GM23338 (cell line): Measurements from ENCODE around the gene F2RL3. TPM values are rescaled to one million over a fixed set of nuclear protein-coding genes. Genes with fewer than 3 reads are reported as not detected.

Source experiments
- ATAC-seq: fragments of 200-7000 bp; cut with Tn5 transposase; 3 replicates; pipeline ENCODE4 v1.9.1; 2020
- DNase-seq: peaks from one replicate; pipeline ENCODE4 v3.0.0-alpha.2; 2015; ENCODE audit warnings: low spot score
- H2AFZ ChIP-seq: fragments of 200-600 bp; sonication (generic); 2 replicates; pipeline ENCODE4 v1.8.0; 2016; ENCODE audit warnings: antibody characterized with exemption, mild to moderate bottlenecking, moderate library complexity
- H3F3A ChIP-seq: fragments of 200-600 bp; sonication (generic); replicated peaks from 2 replicates; pipeline ENCODE4 v1.8.0; 2017; ENCODE audit warnings: antibody characterized with exemption, mixed run types, low read depth
- H3K27ac ChIP-seq: fragments of 200-600 bp; sonication (generic); 2 replicates; pipeline ENCODE4 v1.6.1; 2016; ENCODE audit warnings: low read depth
- H3K27me3 ChIP-seq: fragments of 200-600 bp; sonication (generic); 2 replicates; pipeline ENCODE4 v1.8.0; 2016; ENCODE audit warnings: mild to moderate bottlenecking, mixed run types, moderate library complexity; ENCODE audit not compliant: insufficient read depth
- H3K36me3 ChIP-seq: fragments of 200-600 bp; sonication (generic); 2 replicates; pipeline ENCODE4 v1.8.0; 2016; ENCODE audit warnings: mild to moderate bottlenecking; ENCODE audit not compliant: insufficient read depth
- H3K4me1 ChIP-seq: fragments of 200-600 bp; sonication (generic); 2 replicates; pipeline ENCODE4 v1.8.0; 2016; ENCODE audit warnings: mild to moderate bottlenecking, moderate library complexity; ENCODE audit not compliant: insufficient read depth
- H3K4me2 ChIP-seq: fragments of 200-600 bp; sonication (generic); 2 replicates; pipeline ENCODE4 v1.7.1; 2017; ENCODE audit warnings: mixed run types
- H3K4me3 ChIP-seq: fragments of 200-600 bp; sonication (generic); 2 replicates; pipeline ENCODE4 v1.6.1; 2016; ENCODE audit warnings: mixed run types
- H3K79me2 ChIP-seq: fragments of 200-600 bp; sonication (generic); replicated peaks from 2 replicates; pipeline ENCODE4 v1.8.0; 2017; ENCODE audit warnings: mild to moderate bottlenecking; ENCODE audit not compliant: insufficient read depth
- H3K9me2 ChIP-seq: fragments of 200-600 bp; sonication (generic); 2 replicates; pipeline ENCODE4 v1.8.0; 2017; ENCODE audit not compliant: insufficient read depth
- H4K20me1 ChIP-seq: fragments of 200-600 bp; sonication (generic); replicated peaks from 2 replicates; pipeline ENCODE4 v1.8.0; 2017; ENCODE audit warnings: mild to moderate bottlenecking; ENCODE audit not compliant: insufficient read depth
- H3K27ac Mint-ChIP-seq: 2 replicates; pipeline ENCODE4 v1.8.0; 2020; ENCODE audit warnings: inconsistent platforms, mild to moderate bottlenecking, moderate library complexity, mixed read lengths
- H3K27me3 Mint-ChIP-seq: 3 replicates; pipeline ENCODE4 v1.8.0; 2022; ENCODE audit warnings: low read depth, mild to moderate bottlenecking, moderate library complexity, mixed read lengths, inconsistent platforms; ENCODE audit not compliant: insufficient read depth, poor library complexity
- H3K36me3 Mint-ChIP-seq: 3 replicates; pipeline ENCODE4 v1.8.0; 2021; ENCODE audit warnings: low read depth, mild to moderate bottlenecking, inconsistent platforms, moderate library complexity, mixed read lengths
- H3K4me1 Mint-ChIP-seq: 3 replicates; pipeline ENCODE4 v1.8.0; 2020; ENCODE audit warnings: mild to moderate bottlenecking, inconsistent platforms, mixed read lengths
- H3K4me3 Mint-ChIP-seq: 3 replicates; pipeline ENCODE4 v1.8.0; 2021; ENCODE audit warnings: moderate library complexity, mild to moderate bottlenecking, inconsistent platforms, mixed read lengths
- H3K9me3 Mint-ChIP-seq: 3 replicates; pipeline ENCODE4 v1.8.0; 2020; ENCODE audit warnings: moderate library complexity, mild to moderate bottlenecking, inconsistent platforms, mixed read lengths
- EZH2 ChIP-seq: fragments of 200-600 bp; sonication (generic); IDR thresholded peaks from one replicate; pipeline ENCODE4 v1.8.0; 2017; ENCODE audit warnings: antibody characterized with exemption, mild to moderate bottlenecking, low read depth; ENCODE audit not compliant: unreplicated experiment
- JUNB ChIP-seq: IDR thresholded peaks from one replicate; pipeline ENCODE4 v1.6.1; 2016; ENCODE audit warnings: antibody characterized with exemption; ENCODE audit not compliant: unreplicated experiment
- REST ChIP-seq: IDR thresholded peaks from one replicate; pipeline ENCODE4 v1.6.1; 2018; ENCODE audit warnings: antibody characterized with exemption; ENCODE audit not compliant: unreplicated experiment
- ZNF462 ChIP-seq: fragments of 250-450 bp; sonication (Bioruptor Pico); IDR thresholded peaks from 2 replicates; pipeline ENCODE4 v1.5.0; 2020; ENCODE audit warnings: mild to moderate bottlenecking, moderate library complexity
- polyA plus RNA-seq: library from polyadenylated mRNA; unstranded; fragments of >200 nt; fragmentation: Nextera tagmentation; extraction: Ambion mirVana; gene quantifications from 2 replicates; pipeline ENCODE4 v1.2.1, GENCODE V29; 2016
- total RNA-seq: library from RNA; depleted of rRNA; stranded (reverse); fragments of >200 nt; shearing (Covaris generic); gene quantifications from 2 replicates; pipeline ENCODE4 v1.2.3, GENCODE V29; 2014

The F2RL3 gene
- total and polyA plus RNA-seq, 2 experiments from 2014 or later = not detected

DNA sequence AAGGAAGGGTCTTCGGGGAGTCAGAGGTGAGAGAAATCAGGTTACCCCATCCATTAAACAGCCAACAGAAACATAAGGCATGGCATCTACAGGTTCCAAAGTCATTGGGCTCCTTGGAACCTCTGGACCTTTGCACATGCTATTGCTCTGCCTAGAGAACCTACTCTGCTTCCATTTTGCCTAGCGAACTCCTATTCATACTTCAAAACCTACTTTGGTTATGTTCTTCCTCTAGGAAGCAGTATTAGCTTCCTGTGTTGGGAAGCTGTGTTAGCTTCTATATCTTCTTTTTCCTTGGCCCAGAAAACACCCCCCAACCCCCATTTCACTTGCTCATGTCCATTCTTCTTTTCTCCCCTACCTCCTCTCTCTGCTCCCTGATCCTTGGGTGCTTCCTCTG, 39.6 kb downstream of the F2RL3 start (continued):
- TF ChIP-seq ZNF462 (CRISPR knock-in tag) (no peak), JUNB (no peak)

- Histone ChIP-seq H3K9me2 (no peaks in the 10 kb centered on the region), H3K27ac (no peak overlapping the region), H3K4me2 (no peak overlapping the region), H3K4me3 (no peak overlapping the region), H3K27me3 (no peaks in the 10 kb centered on the region), H2AFZ (no peak overlapping the region), H3K4me1 (no peaks in the 10 kb centered on the region), H4K20me1 (no peaks in the 10 kb centered on the region), H3K79me2 (no peaks in the 10 kb centered on the region), H3F3A (no peaks in the 10 kb centered on the region), H3K36me3 (no peaks in the 10 kb centered on the region)
- peaks cover 13% of the 10 kb centered on the region for H3K27me3 Mint-ChIP-seq
- peaks cover 76% of the 10 kb centered on the region for H3K9me3 Mint-ChIP-seq
- H3K4me1 Mint-ChIP-seq = no peaks in the 10 kb centered on the region
- H3K27ac Mint-ChIP-seq = no peak overlapping the region
- DNase-seq (no peak), ATAC-seq (no peak)
- no peak overlapping the region for H3K4me3 Mint-ChIP-seq
- H3K36me3 Mint-ChIP-seq = peaks cover 43% of the 10 kb centered on the region
- TF ChIP-seq REST (no peak), EZH2 (no peak), ZNF462 (CRISPR knock-in tag) (no peak)
Measured at GRCh38 chr19:16928916-16929315, 40.1 kb downstream of the F2RL3 start.
